HG02973 (cell line): Measurements from ENCODE around the gene AIF1L.

Experiments used
- ATAC-seq: cut with Tn5 transposase; IDR thresholded peaks from one replicate; pipeline ENCODE4 v1.9.1; 2021; ENCODE audit warnings: moderate library complexity; ENCODE audit not compliant: unreplicated experiment

AIF1L gene

GRCh38 chr9:131161585-131161984, 65.3 kb downstream of the AIF1L start:
- ATAC-seq, result no peak

GRCh38 chr9:131162886-131163285, 66.6 kb downstream of the AIF1L start:
- no peak for ATAC-seq

GRCh38 chr9:131165523-131165922, 69.2 kb downstream of the AIF1L start:
- ATAC-seq, result no peak

- ATAC-seq, result no peak
Measured at GRCh38 chr9:131167146-131167692, 70.9 kb downstream of the AIF1L start.

- ATAC-seq, result no peak
Measured at GRCh38 chr9:131167936-131168335, 71.6 kb downstream of the AIF1L start.

GRCh38 chr9:131169563-131170240, 73.4 kb downstream of the AIF1L start:
- no peak for ATAC-seq
